GM12873 (cell line): Measurements from ENCODE around the gene ADAMTS9.

ENCODE experiments used
- TF ChIP-seq, protein P1 (sequence below): IDR thresholded peaks from 2 replicates; pipeline ENCODE4 v1.5.1; 2012; ENCODE audit warnings: low read depth, mild to moderate bottlenecking, moderate library complexity, low read length, control low read depth; ENCODE audit not compliant: insufficient read depth; ENCODE audit errors: missing control alignments

ADAMTS9 gene

GRCh38 chr3:64467255-64467944 is 220.4 kb downstream of the ADAMTS9 start:
- TF ChIP-seq, protein P1, sequence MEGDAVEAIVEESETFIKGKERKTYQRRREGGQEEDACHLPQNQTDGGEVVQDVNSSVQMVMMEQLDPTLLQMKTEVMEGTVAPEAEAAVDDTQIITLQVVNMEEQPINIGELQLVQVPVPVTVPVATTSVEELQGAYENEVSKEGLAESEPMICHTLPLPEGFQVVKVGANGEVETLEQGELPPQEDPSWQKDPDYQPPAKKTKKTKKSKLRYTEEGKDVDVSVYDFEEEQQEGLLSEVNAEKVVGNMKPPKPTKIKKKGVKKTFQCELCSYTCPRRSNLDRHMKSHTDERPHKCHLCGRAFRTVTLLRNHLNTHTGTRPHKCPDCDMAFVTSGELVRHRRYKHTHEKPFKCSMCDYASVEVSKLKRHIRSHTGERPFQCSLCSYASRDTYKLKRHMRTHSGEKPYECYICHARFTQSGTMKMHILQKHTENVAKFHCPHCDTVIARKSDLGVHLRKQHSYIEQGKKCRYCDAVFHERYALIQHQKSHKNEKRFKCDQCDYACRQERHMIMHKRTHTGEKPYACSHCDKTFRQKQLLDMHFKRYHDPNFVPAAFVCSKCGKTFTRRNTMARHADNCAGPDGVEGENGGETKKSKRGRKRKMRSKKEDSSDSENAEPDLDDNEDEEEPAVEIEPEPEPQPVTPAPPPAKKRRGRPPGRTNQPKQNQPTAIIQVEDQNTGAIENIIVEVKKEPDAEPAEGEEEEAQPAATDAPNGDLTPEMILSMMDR, result no peak
